HG03571 (cell line): Measurements from ENCODE around the gene ABHD16A.

Experiments
- ATAC-seq: cut with Tn5 transposase; IDR thresholded peaks from one replicate; pipeline ENCODE4 v1.9.1; 2021; ENCODE audit not compliant: unreplicated experiment

ABHD16A gene

DNA sequence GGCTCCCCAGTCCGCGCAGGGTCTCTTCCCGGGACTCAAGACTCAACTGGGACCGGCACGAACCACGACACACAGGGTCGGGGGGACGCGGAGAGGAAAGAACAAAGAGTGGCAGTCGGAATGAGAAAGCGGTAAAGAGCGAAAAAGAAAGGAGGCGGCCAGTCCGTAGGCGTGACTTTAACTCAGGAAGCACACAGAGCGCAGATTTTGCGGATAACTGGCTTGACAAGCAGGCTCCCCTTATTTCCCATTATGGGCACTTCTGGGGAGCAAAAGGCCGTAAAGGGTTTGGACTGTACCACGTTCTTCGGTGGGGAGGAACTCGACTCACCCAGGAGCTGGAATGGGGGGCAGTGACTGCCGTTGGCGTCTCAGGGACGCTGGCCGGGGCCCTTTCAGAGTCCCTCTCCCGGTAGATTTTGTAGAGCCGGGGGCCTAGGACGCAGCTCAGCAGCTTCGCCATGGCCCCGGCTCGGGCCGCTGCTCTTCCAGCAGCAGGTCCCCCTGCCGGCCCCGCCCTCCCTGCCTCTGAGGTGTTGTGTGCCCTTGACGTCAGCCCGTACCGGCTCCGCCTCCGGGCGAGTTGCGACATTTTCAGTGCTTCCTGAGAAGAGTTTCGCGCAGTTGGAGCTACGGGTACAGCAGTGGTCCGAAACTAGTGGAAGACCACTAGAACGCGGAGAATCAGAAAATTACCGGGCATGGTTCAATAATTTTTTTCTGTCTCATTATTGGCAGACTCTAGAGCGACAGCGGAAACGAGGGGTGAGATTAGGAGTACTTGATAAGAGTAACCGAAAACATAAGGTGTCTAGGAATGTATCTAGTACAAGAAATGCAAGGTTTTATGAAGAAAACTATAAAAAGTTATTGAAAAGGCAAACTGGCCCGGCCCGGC is at the start of gene ABHD16A:
ABHD16A (minus strand) TSS at position 506 of the 898 bp plus-strand sequence; CDS start at position 463, 43 bp downstream.
- peak; percentile 86 for ATAC-seq

DNA sequence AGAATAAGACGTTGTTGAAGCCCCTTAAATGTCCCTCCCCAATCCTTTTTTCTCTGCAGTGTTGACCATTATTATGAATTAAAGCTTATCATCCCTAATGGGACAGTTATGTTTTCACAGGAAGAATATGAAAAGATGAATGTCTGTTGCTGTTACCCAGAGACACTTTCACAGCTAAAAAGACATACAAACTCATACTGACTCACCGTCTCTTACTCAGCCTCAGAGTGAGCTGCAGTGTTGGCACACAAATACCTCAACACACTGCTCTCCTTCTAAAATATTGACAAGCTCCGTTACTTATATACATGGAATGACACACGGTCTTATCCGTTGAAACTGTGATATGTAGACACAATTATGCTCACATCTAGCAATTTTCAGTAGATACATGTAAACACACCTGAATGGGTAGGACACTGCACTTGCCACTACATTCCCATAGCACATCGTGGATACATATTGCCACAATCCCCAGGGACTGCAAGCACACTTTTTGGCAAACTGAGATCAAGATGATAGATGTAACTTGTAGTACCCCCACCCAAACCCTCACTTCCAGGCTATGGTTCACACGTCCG is 49.7 kb upstream of the ABHD16A start:
- no peak for ATAC-seq

DNA sequence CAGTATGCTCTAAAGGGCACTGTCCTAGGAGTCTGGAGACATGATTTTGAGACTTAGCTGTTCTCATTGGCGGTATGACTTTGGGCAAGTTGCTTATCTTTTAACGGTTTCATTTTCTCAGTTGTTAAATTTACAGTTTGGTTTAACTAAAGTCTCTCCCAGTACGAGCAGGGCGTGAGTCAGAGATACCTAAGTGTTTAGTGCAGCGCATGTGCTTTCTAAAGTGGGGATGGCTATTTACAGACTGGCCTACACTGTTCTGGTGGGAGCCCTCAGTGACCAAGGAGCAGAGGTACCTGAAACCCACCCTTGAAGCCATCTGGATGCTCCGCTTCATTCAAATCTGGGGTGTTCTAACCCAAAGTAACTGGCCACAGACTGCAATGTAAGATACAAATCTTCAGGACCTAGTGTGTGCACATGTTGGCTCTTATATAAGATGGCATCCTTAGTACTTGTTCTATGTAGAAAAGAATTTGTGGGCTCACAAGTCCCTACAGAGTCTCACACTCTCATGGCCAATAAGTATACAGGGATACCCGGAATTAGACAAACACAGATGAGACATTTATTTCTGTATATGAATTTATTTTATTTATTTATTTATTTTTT is 47.4 kb upstream of the ABHD16A start:
- no peak for ATAC-seq

DNA sequence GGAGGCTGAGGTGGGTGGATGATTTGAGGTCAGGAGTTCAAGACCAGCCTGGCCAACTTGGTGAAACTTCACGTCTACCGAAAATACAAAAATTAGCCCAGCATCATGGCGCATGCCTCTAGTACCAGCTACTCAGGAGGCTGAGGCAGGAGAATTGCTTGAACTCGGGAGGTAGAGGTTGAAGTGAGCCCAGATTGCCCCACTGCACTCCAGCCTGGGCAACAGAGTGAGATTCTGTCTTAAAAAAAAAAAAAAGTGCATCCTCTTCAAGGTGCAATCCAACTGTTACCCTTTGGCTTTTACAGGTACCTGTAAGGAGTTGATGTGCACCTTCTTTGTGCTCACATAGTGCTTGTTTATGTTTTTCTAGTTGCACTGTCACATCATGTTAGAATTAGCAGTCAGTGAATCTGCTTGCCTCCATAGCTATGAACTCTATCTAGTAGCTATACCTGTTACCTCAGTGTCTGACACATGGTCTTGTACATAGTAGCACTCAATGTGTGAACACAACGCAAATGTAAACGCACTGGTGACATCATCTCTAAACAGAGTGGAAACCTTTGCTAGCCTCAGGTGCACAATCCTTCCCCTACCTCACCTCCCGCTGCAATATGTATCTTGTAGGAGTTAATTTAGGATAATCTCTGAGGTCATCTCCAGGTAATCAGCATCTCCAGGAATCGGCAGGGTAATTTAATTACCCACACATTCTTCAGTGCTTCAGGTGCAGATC is 46.3 kb upstream of the ABHD16A start:
- ATAC-seq: no peak

DNA sequence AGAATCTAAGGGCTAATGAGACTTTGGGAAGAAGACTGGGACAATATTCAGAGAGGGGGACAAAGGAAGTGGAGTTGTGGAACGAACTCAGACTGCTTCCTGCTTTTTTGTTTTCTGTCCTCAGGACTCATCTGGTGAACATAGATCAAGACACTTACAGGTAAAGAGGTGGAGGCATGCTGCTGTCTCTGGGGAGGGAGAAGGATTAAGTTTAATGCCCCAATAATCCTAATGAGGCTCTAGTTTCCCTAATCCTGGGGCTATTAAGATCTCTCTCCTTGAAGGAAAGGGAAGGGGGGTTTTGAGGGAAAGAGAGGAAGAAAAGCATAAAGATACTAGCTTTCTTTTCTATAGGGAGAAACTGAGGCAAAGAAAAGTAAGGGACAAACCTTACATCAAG is 41.3 kb upstream of the ABHD16A start:
- no peak for ATAC-seq

DNA sequence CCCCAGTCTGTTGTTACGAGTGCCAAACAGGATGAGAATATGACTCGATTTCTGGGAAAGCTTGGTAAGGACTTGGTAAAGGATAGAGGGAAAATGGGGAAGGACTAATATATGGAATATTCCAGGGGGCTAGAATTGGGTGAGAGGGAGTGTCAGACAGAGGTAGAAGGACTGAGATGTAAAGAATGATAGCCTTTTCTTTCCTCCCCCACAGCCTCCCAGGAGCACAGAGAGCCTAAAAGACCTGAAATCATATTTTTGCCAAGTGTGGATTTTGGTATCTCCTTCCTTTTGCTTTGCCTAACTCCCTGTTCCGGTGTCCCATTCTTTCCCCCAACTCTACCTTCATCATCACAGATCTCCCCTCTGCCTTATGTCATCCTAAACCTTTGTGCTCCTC is 39.8 kb upstream of the ABHD16A start:
- no peak for ATAC-seq

DNA sequence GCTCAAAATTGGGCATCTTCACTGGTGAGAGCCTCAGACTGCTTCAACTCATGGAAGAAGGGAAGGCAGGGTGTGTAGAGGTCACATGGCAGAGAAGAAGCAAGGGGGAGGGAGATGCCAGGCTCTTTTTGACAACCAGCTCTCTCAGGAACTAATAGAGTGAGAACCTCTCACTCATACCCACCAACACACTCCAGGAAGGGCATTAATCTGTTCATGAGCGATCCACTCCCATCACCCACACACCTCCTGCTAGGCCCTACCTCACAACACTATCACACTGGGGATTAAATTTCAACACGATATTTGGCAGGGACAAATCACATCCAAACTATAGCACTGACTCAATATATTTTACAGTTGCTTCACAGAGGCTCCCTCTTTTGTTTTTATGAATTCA is 38.7 kb upstream of the ABHD16A start:
- ATAC-seq: no peak

DNA sequence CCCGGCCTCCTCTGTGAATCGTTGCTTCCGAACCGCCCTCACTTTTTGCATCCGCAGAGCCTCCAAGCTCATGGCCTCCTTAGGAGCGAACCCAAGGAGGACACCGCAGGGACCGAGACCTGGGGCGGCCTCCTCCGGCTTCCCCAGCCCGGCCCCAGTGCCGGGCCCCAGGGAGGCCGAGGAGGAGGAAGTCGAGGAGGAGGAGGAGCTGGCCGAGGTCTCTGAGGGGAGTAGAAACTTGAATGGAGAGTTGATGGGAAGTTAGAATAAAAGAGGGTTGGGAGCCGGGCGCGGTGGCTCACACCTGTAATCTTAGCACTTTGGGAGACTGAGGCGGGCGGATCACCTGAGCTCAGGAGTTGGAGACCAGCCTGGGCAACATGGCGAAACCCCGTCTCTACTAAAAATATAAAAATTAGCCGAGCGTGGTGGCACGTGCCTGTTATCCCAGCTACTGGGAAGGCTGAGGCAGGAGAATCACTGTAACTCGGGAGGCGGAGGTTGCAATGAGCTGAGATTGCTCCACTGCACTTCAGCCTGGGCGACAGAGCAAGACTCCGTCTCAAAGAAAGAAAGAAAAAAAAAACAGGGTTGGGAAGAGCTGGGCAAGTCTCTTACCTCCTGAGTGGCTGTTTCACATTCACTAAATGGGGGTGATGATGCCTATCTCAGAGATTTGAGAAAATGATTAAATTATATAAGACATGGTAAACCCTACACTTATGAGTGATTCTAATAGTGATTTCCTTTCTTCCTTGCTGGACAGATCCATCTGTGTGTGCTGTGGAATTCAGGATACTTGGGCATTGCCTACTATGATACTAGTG is 37.5 kb upstream of the ABHD16A start:
- no peak for ATAC-seq

DNA sequence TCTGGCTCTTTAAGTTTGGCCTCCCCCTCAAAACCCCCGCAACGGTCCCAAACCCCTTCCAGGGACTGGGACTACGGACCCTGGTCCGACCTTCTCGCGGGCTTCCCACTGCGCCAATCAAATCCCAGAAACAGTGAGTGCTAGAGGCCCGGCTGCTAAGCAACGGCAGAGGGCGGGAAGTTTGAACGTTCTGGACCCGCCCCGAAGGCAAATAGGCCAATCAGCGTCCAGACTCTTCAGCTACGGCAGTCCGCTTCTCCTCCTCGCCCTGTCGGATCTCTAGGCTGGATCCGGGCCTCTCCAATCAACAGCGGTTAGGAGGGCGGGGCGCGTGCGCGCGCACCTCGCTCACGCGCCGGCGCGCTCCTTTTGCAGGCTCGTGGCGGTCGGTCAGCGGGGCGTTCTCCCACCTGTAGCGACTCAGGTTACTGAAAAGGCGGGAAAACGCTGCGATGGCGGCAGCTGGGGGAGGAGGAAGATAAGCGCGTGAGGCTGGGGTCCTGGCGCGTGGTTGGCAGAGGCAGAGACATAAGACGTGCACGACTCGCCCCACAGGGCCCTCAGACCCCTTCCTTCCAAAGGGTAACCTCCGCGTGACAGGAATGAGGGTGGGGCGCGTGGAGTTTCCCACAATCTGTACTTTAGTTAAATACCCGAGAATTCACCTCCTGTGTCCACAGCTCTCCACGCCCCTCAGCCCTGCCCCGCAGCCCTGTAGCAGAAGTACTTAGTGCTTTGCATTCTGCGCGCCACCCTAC is 36.7 kb upstream of the ABHD16A start, which contains the start of gene MSH5:
MSH5 (plus strand) TSS at position 367 of the 758 bp plus-strand sequence. CDS start 462 bp downstream, outside the sequence.
- peak; percentile 61 for ATAC-seq

DNA sequence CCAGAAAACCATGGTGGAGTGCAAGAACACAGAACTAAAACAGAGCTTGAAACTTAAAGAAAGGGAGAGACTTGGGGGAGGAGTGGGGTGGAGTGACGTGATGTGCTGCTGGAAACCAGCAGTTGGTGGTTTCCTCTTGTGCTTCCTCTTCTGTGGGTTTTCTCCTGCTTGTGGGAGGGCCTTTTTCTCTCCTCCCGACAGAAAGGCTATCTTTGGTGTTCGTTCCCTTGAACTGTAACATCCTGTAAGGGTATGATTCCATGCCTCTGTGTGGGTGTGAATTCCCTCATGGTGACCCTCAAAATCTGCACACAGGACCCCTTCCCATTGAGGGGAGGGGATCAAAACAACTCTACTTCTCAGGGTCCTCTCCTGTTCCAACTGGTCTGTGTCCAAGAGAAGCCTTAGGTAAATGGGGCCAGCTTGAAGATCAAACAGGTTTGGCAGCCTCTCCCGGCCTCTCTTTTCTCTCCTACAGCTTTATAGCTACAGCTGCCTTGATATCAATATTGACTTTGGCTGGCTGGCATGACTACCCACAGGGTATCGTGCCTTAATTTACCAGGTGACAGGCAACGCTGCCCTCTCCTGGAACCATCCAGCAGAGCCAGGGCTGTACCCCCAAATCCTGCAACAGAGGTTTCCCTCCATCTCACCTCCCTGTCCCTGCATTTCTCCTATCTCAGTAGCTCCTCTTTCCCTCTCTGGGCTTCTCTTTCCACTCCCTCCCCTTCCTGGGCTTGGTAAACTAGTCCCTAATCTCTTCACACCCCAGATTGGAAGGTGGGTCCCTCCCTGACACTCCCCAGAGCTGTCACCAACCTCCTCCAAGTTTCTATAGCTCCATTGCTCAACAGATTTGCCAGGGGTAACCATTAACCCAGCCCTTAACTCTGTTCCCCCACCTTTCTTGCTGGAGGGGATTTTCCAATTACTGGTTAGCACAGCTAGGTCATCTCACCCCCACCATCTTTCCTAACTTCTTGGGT is 35.2 kb upstream of the ABHD16A start:
- ATAC-seq: no peak

DNA sequence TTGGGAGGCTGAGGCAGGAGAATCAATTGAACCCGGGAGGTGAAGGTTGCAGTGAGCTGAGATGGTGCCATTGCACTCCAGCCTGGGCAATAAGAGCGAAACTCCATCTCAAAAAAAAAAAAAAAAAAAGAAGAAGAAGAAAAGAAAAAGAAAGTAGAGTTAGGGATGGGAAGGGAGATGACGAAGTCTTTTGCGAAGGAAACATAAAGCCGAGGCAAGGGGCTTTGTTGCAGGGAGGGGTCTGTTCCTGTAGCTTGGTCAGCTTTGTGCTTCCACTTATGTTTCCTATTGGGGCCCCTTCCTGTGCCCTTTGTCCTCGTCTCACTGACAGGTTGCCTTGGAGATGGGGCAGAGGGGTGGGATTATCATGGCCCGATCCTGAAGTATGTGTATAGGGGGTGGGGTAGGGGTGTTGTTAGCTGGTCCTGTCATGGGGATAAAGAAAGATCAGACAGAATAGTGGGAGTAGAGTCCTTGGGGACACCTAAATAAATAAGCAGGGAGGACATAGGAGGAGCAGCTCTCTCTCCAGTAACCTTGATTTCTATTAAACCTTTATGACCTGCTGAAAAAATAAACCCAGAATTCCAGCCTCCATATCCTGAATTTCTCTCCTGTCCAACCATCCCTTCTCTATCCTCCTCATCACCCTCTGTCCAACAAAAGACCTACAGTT is 34.3 kb upstream of the ABHD16A start:
- no peak for ATAC-seq

DNA sequence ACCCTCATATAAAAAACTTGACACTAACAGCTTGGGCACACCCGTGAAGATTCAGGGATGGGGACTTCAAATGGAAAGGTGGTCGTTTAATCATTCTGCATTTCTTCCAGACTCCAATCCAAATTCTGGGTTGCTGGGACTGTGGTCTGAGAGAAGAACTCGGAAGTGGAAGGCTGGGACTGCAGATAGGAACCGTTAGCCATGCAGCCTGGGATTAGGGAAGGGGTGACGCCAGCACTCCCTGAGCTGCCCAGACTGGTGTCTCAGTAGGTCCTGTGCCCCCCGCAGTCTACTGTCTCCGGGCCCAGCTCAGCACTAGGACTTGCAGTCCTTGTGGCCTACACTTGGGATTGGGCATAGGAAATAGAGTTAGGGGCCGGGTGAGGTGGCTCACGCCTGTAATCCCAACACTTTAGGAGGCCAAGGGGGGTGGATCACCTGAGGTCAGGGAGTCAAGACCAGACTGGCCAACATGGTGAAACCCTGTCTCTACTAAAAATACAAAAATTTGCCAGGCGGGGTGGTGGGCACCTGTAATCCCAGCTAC is 33.7 kb upstream of the ABHD16A start:
- no peak for ATAC-seq

DNA sequence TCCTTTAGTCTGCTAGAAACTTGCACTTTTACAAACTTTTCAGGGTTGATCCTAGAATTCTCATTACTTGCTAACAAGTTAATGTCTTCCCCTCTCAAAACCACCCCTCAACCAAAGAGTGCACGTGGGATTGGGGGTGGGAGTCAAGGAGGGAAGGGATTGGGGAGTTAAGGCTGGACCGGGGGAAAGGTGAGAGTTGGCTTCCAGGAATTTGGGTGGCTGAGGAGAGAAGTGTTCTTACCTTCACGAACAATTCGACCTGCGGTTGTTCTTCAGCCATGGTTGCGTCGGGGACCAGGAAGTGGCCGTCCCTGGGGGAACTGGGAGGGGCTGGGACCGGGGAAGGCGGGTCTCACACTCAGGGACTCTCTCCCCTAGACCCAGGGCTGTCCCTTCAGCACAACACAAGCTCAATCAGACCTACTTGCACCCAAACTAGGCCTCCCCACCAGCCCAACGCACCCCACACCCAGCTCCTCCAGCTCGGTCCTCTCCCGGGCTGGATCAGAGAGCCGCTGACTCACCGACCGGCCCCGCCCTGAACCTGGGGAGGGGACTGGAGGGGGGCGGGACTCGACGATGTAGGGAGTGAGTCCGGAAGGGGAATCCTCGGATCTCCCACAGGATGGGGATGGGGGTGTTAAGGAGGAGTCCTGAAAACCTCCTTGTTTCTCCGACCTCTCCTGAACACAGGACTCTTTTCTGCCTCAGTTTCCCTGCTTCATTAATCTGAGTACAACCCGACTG is 33.1 kb upstream of the ABHD16A start, which contains the start of gene CLIC1:
CLIC1 (minus strand) TSS at position 510 of the 747 bp plus-strand sequence; CDS start at position 280, 230 bp downstream.
- peak; percentile 23 for ATAC-seq

DNA sequence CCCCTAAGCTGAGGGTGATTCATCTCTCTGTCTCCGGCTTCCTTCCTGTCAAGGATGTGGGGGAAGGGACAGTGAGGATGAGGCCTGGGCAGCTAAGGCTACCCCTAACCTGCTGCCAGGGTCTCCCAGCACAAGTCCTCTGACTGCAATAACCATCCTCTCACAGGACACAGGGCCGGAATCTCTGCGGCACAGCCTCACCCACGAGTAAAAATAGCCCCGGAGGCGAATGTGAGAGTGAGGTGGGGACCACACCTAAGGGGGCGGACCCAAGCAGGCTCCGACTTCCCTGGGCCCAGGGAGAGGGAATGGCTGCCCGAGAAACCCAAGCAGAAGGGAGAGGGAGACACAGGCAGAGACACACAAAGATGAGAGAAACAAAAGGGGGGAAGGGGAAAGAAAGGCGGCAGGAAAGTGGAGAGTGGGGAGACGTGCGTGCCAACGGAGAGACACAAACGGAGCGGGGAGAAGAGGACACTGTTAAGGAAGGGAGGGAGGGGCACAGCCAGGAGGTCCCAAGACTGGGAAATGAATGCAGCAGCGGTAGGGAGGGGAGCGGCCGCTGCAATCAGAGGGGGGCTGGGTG is 31.8 kb upstream of the ABHD16A start:
- ATAC-seq: no peak

DNA sequence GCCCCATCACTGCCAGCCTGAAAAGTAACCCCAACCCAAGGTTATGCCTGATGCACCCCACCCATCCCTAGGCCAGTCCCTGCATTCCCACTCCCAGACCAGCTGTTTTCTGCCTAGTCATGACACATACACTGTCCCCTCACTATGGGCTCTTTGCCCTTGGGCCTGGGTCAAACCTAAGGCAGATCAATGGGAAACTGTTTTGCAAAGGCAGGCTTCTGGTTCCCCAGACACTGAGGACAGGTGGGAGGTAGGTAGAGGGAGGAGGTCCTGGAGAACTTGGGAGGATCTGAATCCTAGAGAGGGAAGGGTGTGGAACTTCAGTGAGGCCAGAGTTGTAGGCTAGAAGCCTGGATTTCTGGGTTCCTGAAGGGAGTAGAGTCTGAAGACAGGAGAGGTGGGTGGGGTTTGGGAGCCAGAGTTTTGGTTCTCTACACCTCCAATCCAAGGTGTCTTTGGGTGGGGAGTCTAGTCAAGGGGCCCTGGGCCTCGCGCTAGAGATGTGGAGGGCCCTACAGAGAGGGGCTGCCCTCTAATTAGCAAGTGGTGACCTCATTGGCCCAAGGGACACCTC is 31.2 kb upstream of the ABHD16A start:
- no peak for ATAC-seq

DNA sequence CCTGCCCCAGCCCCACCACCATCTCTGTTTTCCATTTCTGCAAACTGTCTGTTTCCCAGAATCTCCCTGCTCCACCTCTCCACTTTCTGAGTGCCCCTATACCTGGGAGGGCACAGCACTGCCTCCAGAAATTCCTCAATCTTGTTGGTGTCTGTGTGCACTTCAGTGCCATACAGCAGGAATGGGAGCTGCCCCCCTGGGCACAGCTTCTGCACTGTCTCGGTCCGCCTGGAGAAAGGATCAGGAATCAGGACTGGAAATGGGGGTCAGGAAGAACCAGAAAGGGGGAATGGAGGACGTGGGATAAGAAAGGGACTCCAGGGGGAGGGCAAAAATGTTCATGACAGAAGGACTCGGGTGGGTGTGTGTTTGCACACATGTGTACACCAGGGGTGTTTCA is 30.6 kb upstream of the ABHD16A start:
- no peak for ATAC-seq
